Stimulated activated CD4-positive, alpha-beta T cell treated with anti-CD3 and anti-CD28 coated beads, Interleukin-1b, Interleukin-23, amount 100 ng/mL, for 1 hour (primary cell): ENCODE measurements around the gene INTS11.

Source experiments
- DNase-seq, 2 donors: peaks; one replicate each; pipeline ENCODE4 v3.0.0-alpha.2; 2020; ENCODE audit warnings: low read depth in 2 of 2

Gene INTS11

GRCh38 chr1:1357871-1358432 is 33.5 kb upstream of the INTS11 start:
- DNase-seq = no peak

DNA sequence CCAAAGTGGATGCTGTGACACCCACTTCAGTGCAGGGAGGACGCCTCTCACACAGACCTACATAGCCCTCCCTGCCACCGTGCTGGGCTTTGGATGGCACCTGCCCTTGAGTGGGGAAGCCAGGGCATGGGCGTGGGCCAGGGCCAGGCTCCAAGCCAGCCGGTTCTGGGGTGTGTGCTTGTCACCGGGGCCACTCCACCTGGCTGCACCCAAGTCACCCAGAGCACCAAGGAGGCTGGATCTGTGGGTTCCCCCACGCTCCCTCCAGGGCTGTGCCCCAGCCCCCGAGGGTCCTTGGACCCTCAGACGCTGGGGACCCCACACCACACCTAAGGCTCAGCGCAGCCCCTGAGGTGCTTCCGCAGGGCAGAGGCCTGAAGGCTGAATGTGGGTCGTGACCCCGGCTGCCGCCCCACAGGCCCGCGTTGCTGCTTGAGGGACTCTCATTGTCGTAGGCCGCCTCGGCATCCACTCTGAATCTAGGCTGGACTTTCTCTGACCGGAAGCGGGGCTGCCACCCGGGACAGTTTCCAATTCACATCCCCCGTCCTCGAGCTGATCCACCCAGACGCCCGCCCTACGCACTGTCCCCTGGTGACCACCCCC is 32.4 kb upstream of the INTS11 start:
- no peak for DNase-seq

- DNase-seq = no peak
Measured at GRCh38 chr1:1356166-1356795, 31.8 kb upstream of the INTS11 start.

DNA sequence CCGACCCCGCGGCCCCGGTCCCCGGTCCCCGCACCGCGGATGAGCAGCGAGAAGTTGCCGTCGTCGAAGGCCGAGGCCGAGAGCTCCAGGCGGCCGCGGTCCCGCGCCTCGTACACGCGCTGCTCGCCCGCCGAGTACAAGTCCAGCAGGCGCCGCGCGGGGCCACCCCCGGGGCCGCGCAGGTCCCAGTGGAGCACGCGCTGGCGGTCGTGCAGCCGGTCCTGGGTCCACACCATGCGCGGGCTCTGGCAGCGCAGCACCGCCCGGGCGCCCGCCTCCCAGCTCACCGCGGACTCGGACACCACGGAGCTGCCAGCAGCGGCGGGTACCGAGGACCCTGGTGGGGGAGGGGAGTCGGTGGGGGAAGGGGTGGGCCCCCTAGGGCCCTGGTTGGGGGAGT is 31.0 kb upstream of the INTS11 start:
- no peak for DNase-seq

- no peak for DNase-seq
Measured at GRCh38 chr1:1354271-1355247, 30.1 kb upstream of the INTS11 start.

- no peak for DNase-seq
Measured at GRCh38 chr1:1353389-1354151, 29.1 kb upstream of the INTS11 start.

DNA sequence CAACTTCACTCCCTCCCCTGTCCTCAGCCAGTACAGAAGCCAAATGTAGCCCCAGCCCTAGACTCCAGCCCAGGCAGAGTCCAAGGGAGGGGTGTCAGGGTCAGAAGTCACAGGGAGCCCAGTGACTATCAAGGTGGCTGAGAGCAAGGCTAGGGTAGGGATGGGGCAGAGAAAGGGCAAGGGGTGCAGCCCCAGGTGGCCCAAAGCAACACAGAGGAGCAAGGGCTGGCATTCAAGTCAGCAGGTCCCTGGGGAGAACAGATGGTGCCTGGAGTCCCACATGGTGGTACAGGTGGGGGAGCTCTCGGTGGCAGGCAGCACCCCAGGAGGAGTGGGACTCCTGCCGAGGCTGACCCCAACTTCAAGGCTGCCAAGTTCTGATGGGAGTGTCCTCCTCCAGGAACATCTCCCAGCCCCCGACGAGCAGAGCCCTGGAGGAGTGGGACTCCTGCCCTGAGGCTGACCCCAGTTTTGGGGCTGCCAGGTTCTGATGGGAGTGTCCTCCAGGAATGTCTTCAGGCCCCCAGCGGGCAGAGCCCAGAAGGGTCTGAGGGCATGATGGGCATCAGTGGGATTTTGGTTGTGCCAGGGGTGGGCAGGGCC is 28.4 kb upstream of the INTS11 start:
- no peak for DNase-seq

DNA sequence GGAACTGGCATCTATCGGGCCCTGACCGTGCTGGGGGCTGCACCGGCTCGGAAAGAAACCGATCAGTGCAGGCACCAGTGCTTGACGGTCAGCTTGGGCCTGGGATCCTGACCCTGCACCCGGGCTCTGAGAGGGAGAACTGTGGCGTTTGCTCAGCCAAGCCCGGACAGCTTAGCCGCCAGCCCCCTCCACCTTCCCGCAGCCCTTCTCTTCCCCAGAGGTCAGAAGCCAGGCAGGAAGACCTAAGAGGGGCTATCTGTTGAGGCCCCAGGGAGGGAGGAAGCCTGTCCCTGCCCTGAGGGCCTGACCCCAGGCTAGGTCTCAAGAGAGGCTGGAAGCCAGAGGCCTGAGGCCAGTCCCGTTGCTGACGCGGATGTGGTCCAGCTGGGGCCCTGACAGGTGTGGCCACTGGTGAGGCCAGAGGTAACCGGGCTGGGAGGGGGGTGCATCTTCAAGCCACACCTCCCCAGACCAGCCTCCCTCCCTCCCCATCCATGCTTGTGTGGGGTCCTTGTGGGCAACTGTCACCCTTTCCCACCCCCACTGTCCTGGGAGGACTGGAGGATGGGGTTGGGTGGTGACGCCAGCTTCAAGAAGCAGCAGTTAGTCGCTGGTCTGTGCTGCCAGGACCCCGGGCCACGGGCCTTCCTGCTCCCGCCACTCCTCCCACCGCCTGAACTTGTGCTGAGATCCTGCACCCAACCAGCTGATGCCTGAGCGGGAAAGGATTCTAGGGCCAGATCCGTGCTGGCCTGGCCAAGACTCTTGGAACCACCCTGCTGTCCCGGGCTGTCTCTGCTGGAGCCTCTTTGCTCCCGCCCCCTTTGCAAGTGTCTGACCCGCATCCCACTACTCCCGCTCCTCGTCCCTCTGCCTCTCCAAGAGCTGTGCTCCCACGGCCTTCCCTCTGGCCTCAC is 27.3 kb upstream of the INTS11 start:
- DNase-seq = no peak

GRCh38 chr1:1349256-1350012 is 25.0 kb upstream of the INTS11 start, which contains the start of gene DVL1:
Gene DVL1, minus strand, starts transcription at chr1:1349418. Its CDS starts 353 bp downstream, at chr1:1349065.
- peak; percentile 55 to 59 for DNase-seq

DNA sequence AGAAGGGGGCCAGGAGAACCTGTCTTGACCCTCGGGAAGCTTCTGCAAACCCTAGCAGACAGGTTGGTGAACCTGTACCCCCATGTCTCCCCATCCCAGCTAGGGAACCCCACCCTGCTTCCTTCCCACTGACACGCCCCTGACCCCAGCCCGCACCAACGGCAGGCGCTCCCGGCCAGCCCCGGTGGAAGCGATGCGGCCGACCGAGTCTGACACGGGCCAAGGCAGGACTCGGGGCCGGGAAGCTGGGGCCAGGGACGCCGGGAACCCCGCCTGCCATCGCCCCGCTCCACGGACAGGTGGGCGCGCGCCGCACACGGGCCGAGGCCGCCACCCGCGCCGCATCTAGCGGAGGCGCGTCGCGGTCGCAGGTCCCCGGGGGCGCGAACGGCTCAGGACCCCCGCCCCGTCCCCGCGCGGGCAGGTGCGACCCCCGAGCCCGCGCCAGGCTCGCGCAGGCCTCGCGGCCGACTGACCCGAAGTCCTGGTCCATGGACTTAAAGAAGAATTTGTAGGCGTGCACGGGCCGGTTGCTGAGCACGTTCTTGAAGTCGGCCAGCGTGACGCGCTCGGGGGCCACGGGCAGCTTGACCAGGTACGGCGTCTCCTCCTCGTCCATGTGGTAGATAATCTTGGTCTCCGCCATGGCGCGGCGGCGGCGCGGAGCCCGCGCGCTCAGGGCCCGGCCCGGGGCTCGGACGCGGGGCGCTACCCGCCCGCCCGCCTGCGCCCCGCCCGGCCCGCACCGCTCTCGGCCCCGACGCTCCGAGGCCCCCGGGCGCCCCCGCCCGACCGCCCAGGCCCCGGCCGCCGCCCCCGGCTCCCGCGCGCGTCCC is 24.2 kb upstream of the INTS11 start:
- DNase-seq = no peak

GRCh38 chr1:1347663-1348419 is 23.4 kb upstream of the INTS11 start:
- DNase-seq = no peak

GRCh38 chr1:1347026-1347595 is 22.7 kb upstream of the INTS11 start:
- DNase-seq = no peak

DNA sequence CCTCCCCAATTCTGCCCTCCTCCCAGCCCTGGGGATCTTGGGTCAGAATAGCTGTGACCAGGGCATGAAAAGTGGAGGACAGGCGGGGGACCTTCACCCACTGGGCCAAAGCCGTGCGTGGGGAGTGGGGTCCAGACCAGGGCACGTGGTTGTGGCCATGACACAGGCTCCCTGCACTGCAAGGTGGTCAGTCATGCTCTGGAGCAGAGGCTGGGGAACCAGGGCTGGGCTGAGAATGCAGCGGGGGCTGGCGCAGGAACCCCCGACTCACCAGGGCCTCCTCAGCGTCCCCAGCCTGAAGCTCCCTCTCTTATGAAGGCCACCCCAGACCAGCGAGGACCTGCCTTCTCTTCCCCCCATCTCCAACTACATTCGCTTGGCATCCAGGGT is 22.0 kb upstream of the INTS11 start:
- DNase-seq = no peak

GRCh38 chr1:1345860-1346500 is 21.5 kb upstream of the INTS11 start:
- DNase-seq = no peak

GRCh38 chr1:1345384-1345783 is 20.9 kb upstream of the INTS11 start:
- no peak for DNase-seq

- no peak for DNase-seq
Measured at GRCh38 chr1:1344655-1345361, 20.3 kb upstream of the INTS11 start.
